A549 (cell line): Measurements from ENCODE around the gene BABAM2. TPM values are rescaled to one million over a fixed set of nuclear protein-coding genes. Genes with fewer than 3 reads are reported as not detected.
"Not testable (repeated sequence)": the region's sequence is repeated elsewhere in the genome, so short reads cannot be mapped to it uniquely, and the experiment has no call there.

Source experiments
- ATAC-seq, 2 experiments: fragments of 200-7000 bp in 1 of 2; fragments of >200 bp in 1 of 2; cut with Nextera tagmentation in 1 of 2; cut with Tn5 transposase in 1 of 2; 3 replicates each; pipeline versions ENCODE4 v1.8.0 to v1.9.1; 2018 to 2020; ENCODE audit warnings: mild to moderate bottlenecking in 1 of 2, moderate library complexity in 1 of 2
- CTCF ChIA-PET: fragments of 300-600 bp; sonication (Branson Sonifier 250); formaldehyde crosslinking; extraction: SDS; loops from one replicate; lab custom pipeline; 2021; ENCODE audit warnings: antibody characterized with exemption, inconsistent platforms; lab: Yijun Ruan, JAX
- POLR2A ChIA-PET: fragments of 350-600 bp; formaldehyde crosslinking; extraction: SDS; loops from one replicate; lab custom pipeline; 2021; ENCODE audit warnings: antibody characterized with exemption, inconsistent platforms; lab: Yijun Ruan, JAX
- DNase-seq, 2 experiments: peaks; one replicate each; pipeline versions ENCODE4 v3.0.0 to v3.0.0-alpha.2; 2011 to 2016; ENCODE audit warnings: low read depth in 1 of 2, low spot score in 1 of 2
- FAIRE-seq: peaks from 2 replicates; lab custom pipeline; 2011; peaks lifted over from hg19 to GRCh38; lab: Jason Lieb, UNC
- H3K27ac ChIP-seq, 2 experiments: fragments of >200 bp; sonication (Bioruptor Twin); formaldehyde crosslinking; 3 replicates each; pipeline ENCODE4 v1.5.1; 2016 to 2017
- H3K4me1 ChIP-seq: fragments of >200 bp; sonication (Bioruptor Twin); formaldehyde crosslinking; 3 replicates; pipeline ENCODE4 v1.6.1; 2016
- H3K4me2 ChIP-seq: fragments of >200 bp; sonication (Bioruptor Twin); formaldehyde crosslinking; 3 replicates; pipeline ENCODE4 v1.6.1; 2016
- H3K4me3 ChIP-seq: fragments of >200 bp; sonication (Bioruptor Twin); formaldehyde crosslinking; 3 replicates; pipeline ENCODE4 v1.5.1; 2016
- H3K9me3 ChIP-seq: fragments of >200 bp; sonication (Bioruptor Twin); formaldehyde crosslinking; 3 replicates; pipeline ENCODE4 v1.6.1; 2016
- ATOH8 ChIP-seq: fragments of 250-450 bp; sonication (Bioruptor Pico); IDR thresholded peaks from 2 replicates; pipeline ENCODE4 v1.5.0; 2020; ENCODE audit warnings: low read depth, mild to moderate bottlenecking, moderate library complexity
- BCL3 ChIP-seq: fragments of >200 bp; sonication (Bioruptor Twin); formaldehyde crosslinking; IDR thresholded peaks from 3 replicates; pipeline ENCODE4 v1.6.1; 2016
- CBX8 ChIP-seq: fragments of 200-600 bp; sonication (generic); IDR thresholded peaks from 2 replicates; pipeline ENCODE4 v1.6.1; 2016
- CEBPB ChIP-seq, 2 experiments: fragments of >200 bp in 1 of 2; sonication (Bioruptor Twin) in 1 of 2; formaldehyde crosslinking in 1 of 2; IDR thresholded peaks; 2 replicates each; pipeline ENCODE4 v1.6.1; 2012 to 2016
- EP300 ChIP-seq, 2 experiments: fragments of >200 bp; sonication (Bioruptor Twin); formaldehyde crosslinking; IDR thresholded peaks; 2 replicates in 1 of 2; 3 replicates in 1 of 2; pipeline ENCODE4 v1.6.1; 2016 to 2017
- ESRRA ChIP-seq: fragments of 150-350 bp; IDR thresholded peaks from 2 replicates; pipeline ENCODE4 v1.6.1; 2014; ENCODE audit warnings: mild to moderate bottlenecking, low read length, borderline replicate concordance
- FOSL2 ChIP-seq, 2 experiments: fragments of 450-650 bp in 1 of 2; fragments of >200 bp in 1 of 2; sonication (Bioruptor Twin) in 1 of 2; formaldehyde crosslinking; IDR thresholded peaks; 2 replicates each; pipeline versions ENCODE4 v1.5.0 to v1.6.1; 2016 to 2020; ENCODE audit warnings: mild to moderate bottlenecking in 1 of 2, moderate library complexity in 1 of 2
- HDAC2 ChIP-seq: fragments of 200-600 bp; sonication (generic); IDR thresholded peaks from 2 replicates; pipeline ENCODE4 v1.6.1; 2016
- HOXB5 ChIP-seq: fragments of 250-450 bp; sonication (Bioruptor Pico); IDR thresholded peaks from 2 replicates; pipeline ENCODE4 v1.5.0; 2020; ENCODE audit warnings: mild to moderate bottlenecking, moderate library complexity
- KDM1A ChIP-seq: fragments of 200-600 bp; sonication (generic); IDR thresholded peaks from 2 replicates; pipeline ENCODE4 v1.6.1; 2016; ENCODE audit warnings: low read depth, mild to moderate bottlenecking
- KDM5A ChIP-seq: fragments of 200-600 bp; sonication (generic); IDR thresholded peaks from 2 replicates; pipeline ENCODE4 v1.6.1; 2016; ENCODE audit warnings: antibody characterized with exemption, mild to moderate bottlenecking
- NPAS2 ChIP-seq: fragments of 250-450 bp; sonication (Bioruptor Pico); IDR thresholded peaks from 2 replicates; pipeline ENCODE4 v1.8.0; 2022; ENCODE audit warnings: mild to moderate bottlenecking, moderate library complexity, borderline replicate concordance
- PBX3 ChIP-seq: IDR thresholded peaks from 2 replicates; pipeline ENCODE4 v1.6.1; 2012
- PHF8 ChIP-seq: fragments of 200-600 bp; sonication (generic); IDR thresholded peaks from 2 replicates; pipeline ENCODE4 v1.6.1; 2016; ENCODE audit warnings: low read depth, mild to moderate bottlenecking, antibody characterized with exemption, moderate library complexity, borderline replicate concordance
- RARB ChIP-seq: fragments of 250-450 bp; sonication (Bioruptor Pico); IDR thresholded peaks from 2 replicates; pipeline ENCODE4 v1.8.0; 2021; ENCODE audit warnings: mild to moderate bottlenecking, moderate library complexity
- RCOR1 ChIP-seq: fragments of 150-350 bp; IDR thresholded peaks from 2 replicates; pipeline ENCODE4 v1.6.1; 2014; ENCODE audit warnings: antibody characterized with exemption, low read length, low read depth
- SMC3 ChIP-seq: fragments of >200 bp; sonication (Bioruptor Twin); formaldehyde crosslinking; IDR thresholded peaks from 3 replicates; pipeline ENCODE4 v1.6.1; 2018; ENCODE audit warnings: inconsistent platforms
- SREBF2 ChIP-seq: fragments of 450-650 bp; IDR thresholded peaks from 2 replicates; pipeline ENCODE4 v1.6.1; 2014; ENCODE audit warnings: mild to moderate bottlenecking, moderate library complexity
- ZC3H11A ChIP-seq: fragments of 450-650 bp; IDR thresholded peaks from 2 replicates; pipeline ENCODE4 v1.6.1; 2014; ENCODE audit warnings: antibody characterized with exemption, mild to moderate bottlenecking
- WGBS: methylation state at CpG from one replicate; pipeline ENCODE4 v1.1.6; 2017; ENCODE audit errors: missing lambda C conversion rate; 5-methylcytosine and 5-hydroxymethylcytosine counted together
- polyA plus RNA-seq, 4 experiments: library from polyadenylated mRNA; depleted of rRNA in 3 of 4; stranded (reverse); fragments of >200 nt; fragmentation: RNase III in 1 of 4; extraction: RNeasy Plus Mini Kit Qiagen cat#74134 plus additional on column Dnase treatment in 1 of 4; gene quantifications; 2 replicates in 3 of 4; 3 replicates in 1 of 4; pipeline ENCODE4 v1.2.3, GENCODE V29; 2011 to 2017
- TF ChIP-seq, protein P1 (sequence below): fragments of >200 bp; sonication (Bioruptor Twin); formaldehyde crosslinking; IDR thresholded peaks from 2 replicates; pipeline ENCODE4 v1.6.1; 2016
- TF ChIP-seq, protein P2 (sequence below): IDR thresholded peaks from 2 replicates; pipeline ENCODE4 v1.6.1; 2012
- TF ChIP-seq, protein P3 (sequence below): fragments of 450-650 bp; IDR thresholded peaks from 2 replicates; pipeline ENCODE4 v1.6.1; 2014; ENCODE audit warnings: antibody characterized with exemption
- TF ChIP-seq, protein P4 (sequence below): fragments of 250-450 bp; sonication (Bioruptor Pico); IDR thresholded peaks from 2 replicates; pipeline ENCODE4 v1.5.0; 2021; ENCODE audit warnings: mild to moderate bottlenecking, moderate library complexity, borderline replicate concordance

The BABAM2 gene
- polyA plus RNA-seq, 2 of the 4 experiments (the other 2 are of a cell fraction) = 53.7 to 78.4 TPM

- ATAC-seq (no peak), DNase-seq (no peak), FAIRE-seq (no peak)
- Histone ChIP-seq H3K4me3 (no peak overlapping the region), H3K9me3 (no peaks in the 10 kb centered on the region), H3K4me1 (peaks cover 27% of the 10 kb centered on the region), H3K4me2 (no peak overlapping the region), H3K27ac (peak overlapping the region; percentile 3 to 77; a peak in 3 of 6 replicates)
- TF ChIP-seq ESRRA = no peak
- TF ChIP-seq HOXB5 = no peak
- TF ChIP-seq, protein P1, sequence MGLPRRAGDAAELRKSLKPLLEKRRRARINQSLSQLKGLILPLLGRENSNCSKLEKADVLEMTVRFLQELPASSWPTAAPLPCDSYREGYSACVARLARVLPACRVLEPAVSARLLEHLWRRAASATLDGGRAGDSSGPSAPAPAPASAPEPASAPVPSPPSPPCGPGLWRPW = no peak
- no peak for TF ChIP-seq SMC3
- TF ChIP-seq, protein P2, sequence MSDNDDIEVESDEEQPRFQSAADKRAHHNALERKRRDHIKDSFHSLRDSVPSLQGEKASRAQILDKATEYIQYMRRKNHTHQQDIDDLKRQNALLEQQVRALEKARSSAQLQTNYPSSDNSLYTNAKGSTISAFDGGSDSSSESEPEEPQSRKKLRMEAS = no peak
- TF ChIP-seq, protein P3, sequence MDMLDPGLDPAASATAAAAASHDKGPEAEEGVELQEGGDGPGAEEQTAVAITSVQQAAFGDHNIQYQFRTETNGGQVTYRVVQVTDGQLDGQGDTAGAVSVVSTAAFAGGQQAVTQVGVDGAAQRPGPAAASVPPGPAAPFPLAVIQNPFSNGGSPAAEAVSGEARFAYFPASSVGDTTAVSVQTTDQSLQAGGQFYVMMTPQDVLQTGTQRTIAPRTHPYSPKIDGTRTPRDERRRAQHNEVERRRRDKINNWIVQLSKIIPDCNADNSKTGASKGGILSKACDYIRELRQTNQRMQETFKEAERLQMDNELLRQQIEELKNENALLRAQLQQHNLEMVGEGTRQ = no peak
- no peak for TF ChIP-seq CBX8
- TF ChIP-seq PHF8 = no peak
- no peak for TF ChIP-seq KDM1A
- TF ChIP-seq BCL3 = no peak
- TF ChIP-seq PBX3 = no peak
- no peak for TF ChIP-seq EP300 (IDR thresholded peaks at IDR 0.05)
- no peak for TF ChIP-seq RCOR1
- TF ChIP-seq ATOH8 = no peak
- TF ChIP-seq RARB (CRISPR knock-in tag) = no peak
- TF ChIP-seq, protein P4, sequence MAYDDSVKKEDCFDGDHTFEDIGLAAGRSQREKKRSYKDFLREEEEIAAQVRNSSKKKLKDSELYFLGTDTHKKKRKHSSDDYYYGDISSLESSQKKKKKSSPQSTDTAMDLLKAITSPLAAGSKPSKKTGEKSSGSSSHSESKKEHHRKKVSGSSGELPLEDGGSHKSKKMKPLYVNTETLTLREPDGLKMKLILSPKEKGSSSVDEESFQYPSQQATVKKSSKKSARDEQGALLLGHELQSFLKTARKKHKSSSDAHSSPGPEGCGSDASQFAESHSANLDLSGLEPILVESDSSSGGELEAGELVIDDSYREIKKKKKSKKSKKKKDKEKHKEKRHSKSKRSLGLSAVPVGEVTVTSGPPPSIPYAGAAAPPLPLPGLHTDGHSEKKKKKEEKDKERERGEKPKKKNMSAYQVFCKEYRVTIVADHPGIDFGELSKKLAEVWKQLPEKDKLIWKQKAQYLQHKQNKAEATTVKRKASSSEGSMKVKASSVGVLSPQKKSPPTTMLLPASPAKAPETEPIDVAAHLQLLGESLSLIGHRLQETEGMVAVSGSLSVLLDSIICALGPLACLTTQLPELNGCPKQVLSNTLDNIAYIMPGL (CRISPR knock-in tag) = no peak
- TF ChIP-seq NPAS2 = no peak
- TF ChIP-seq HDAC2 = no peak
- TF ChIP-seq SREBF2 = no peak
- no peak for TF ChIP-seq ZC3H11A
- ChIA-PET CTCF (interaction anchor here (0.6 to 1.7 kb wide), 6 partner anchors 8 to 32 kb away, joined by 3 to 5 read pairs (median 4); no protein-coding TSS in a partner anchor), POLR2A (interaction anchor here (0.6 to 1.6 kb wide), 3 partner anchors 22 to 921 kb away, joined by 3 to 7 read pairs (median 4); no protein-coding TSS in a partner anchor)
- WGBS = 70% methylated on average over 5 of the region's 5 CpGs
Measured at GRCh38 chr2:28369358-28369757, 478.8 kb downstream of the BABAM2 start.

DNA sequence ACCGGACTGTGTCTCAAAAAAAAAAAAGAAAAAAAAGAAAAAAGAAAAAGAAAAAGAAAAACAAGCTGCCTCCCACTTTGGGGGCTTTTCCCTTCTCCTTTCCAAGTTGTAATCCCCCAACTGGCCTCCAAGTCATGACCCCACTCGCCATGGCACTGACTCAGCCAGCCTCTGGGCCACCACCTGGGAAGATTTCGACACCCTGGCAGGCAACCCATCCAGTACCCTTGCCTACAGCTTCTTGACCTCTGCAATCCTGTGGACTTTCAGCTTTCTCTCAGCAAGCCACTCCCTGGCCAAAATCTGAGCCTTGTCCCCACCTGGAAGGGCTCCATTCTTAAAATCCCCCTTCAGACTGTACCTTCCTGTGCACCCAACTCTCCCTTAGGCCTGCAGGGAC is 479.8 kb downstream of the BABAM2 start:
- Histone ChIP-seq H3K4me2 (peak overlapping the region; percentile 56), H3K4me3 (no peak overlapping the region), H3K27ac (peak overlapping the region; percentile 57 to 77), H3K9me3 (no peaks in the 10 kb centered on the region), H3K4me1 (peaks cover 27% of the 10 kb centered on the region)
- TF ChIP-seq KDM5A (no peak), CEBPB (IDR thresholded peaks at IDR 0.05) (peak; percentile 54 to 55; a peak in 1 of 4 replicates), FOSL2 (IDR thresholded peaks at IDR 0.05) (peak; percentile 18; the same call in 1 of the 2 replicates), FOSL2 (CRISPR knock-in tag; IDR thresholded peaks at IDR 0.05) (no peak)
- ChIA-PET POLR2A (interaction anchor here (1.6 kb wide), 1 partner anchor 21 kb away, joined by 4 read pairs; no protein-coding TSS in a partner anchor), CTCF (interaction anchor here (0.6 to 1.7 kb wide), 7 partner anchors 8 to 646 kb away, joined by 3 to 5 read pairs (median 3); no protein-coding TSS in a partner anchor)
- FAIRE-seq = no peak
- peak in 1 of 2 experiments; percentile 36; a peak in 2 of 6 replicates for ATAC-seq
- WGBS = 57% methylated on average over 3 of the region's 3 CpGs
- DNase-seq = no peak

- WGBS = 86% methylated on average over 4 of the region's 4 CpGs
- ATAC-seq, H3K4me2 ChIP-seq, H3K27ac ChIP-seq, DNase-seq, H3K4me3 ChIP-seq, POLR2A ChIA-PET, H3K9me3 ChIP-seq, CTCF ChIA-PET, FAIRE-seq: not testable (repeated sequence)
- peaks cover 23% of the 10 kb centered on the region for H3K4me1 ChIP-seq
Measured at GRCh38 chr2:28371728-28372127, 481.2 kb downstream of the BABAM2 start.
